GM21381 (cell line): ENCODE data around the gene TAS1R2.
"Not testable (repeated sequence)": the region's sequence is repeated elsewhere in the genome, so short reads cannot be mapped to it uniquely, and the experiment has no call there.

Experiments used
- ATAC-seq: cut with Tn5 transposase; IDR thresholded peaks from one replicate; pipeline ENCODE4 v1.9.1; 2021; ENCODE audit warnings: mild to moderate bottlenecking, moderate library complexity; ENCODE audit not compliant: unreplicated experiment

Gene TAS1R2

DNA sequence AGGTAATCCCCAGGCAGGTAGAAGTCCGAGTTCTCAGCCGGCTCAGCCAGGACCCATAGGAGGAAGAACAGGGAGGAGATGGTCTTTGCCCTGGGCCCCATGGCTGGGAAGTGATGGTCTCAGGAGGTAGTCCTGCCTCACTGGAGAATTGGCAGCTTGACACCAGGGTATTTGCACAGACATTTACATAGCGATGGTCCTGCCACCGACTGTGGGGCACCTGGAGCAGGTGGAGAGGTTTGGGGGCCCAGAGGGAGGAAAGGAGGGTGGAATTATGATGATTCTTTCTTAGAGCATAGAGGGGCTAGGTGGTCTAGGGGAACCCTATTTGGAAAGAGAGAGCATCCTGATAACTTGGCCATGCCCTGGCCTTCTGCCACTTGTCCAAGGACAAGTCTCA, at the start of gene TAS1R2:
TAS1R2 (minus strand) TSS at position 101 of the 400 bp plus-strand sequence; CDS start at position 101, 0 bp downstream.
- ATAC-seq = no peak

DNA sequence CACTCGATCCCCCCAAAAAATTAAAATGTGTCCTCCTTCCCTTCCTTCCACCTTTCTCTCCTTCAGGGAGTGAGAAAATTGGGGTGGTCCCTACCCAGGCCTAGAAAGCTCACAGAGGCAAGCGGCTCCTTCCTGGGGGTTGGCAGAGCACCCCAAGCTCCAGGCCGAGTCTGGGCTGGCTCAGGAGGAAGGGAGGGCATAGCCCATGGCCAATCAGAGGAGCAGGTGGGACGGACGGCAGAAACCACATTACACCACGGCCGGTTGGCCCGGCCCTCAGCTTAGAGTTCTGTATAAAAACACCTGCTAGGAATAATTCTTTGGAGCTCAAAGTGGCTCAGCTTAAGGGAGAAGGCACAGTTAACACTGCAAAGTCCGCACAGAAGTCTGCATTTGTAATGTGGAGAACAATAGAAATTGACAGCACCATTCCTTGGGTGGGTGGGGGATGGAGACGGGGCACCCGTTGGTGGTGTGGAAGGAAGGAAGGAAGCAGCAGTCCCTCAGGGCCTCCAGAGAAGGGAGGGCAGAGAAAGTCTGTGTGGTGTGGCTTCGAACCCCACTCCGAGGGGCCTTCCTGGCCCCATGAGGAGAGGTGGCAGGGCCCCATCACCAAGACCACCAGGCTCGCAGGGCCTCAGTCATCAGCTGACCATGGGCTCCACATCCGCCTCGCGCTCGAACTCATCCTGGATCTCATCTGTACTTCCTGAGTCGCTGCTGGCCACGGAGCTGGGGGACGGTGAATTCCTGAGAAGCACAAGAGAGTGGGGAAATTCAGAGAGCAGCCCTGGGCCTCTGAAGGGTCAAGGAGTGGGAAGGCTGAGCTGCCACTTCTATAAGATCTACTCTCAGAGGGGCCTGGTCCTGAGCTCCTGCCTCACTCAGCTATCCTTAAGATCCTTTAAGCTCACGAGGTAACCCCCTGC, 48.7 kb upstream of the TAS1R2 start:
- no peak for ATAC-seq

DNA sequence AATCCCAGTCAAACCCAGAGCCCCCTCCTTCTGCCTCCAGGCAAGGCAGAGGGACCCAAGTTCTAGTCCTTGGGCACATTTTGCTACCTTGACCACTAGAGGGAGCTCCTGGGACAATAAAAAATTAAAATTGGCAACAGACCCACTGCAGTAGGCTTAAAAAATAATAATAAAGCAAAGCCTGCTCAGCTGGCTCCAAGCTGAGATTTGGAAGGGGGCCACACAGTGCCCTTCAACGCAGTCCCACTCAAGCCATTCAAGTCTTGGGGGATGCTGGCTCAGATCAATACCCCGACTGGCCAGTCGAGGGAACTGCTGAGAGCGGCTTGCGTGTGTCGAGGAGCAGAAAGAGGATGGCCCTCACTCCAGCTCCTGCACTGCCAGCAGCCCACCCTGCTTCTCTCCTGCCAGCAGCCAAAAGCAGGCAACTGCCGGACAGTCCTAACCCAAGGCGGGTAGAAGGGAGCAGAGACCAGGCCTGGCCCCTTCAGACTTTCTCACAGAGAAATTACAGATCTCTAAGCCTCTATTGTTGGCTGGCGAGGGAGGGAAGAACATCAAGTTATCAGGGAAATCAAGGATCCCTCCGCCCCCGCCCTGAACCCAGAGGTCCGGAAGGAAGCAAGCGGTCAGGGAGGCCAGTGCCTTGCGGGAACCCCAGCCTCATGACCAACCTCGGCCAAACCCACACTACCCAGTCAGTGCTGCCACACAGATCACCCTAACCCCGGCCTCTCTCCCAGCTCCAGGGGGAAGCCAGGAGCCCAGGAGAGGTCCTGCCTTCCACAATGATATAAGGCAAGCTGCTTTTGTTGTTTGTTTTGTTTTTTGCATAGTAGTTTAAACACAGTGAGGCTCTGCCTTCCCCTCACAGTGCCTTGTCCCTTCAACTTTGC, 47.8 kb upstream of the TAS1R2 start:
- ATAC-seq = no peak

DNA sequence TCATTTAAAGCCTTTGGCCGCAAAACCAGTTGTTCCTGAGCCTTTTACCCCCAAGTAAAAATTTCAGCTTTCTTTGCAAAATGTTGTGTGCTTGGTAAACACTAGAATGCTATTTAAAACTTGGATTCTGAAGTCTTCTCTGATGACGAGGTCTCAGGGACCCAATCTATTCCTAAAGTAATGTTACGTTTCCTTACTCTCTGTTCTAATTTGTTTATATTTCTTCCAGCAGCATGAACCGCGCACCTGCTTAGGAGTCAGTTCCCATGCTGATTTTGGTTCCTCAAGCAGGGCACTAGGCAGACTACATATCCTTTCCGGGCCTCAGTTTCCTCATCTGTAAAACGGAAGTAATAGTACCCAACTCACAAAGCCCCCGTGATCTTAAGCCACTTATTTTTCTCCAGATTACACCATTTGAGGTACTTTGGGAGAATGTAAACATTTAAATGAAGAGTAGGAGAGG, 43.9 kb upstream of the TAS1R2 start:
- ATAC-seq = no peak

DNA sequence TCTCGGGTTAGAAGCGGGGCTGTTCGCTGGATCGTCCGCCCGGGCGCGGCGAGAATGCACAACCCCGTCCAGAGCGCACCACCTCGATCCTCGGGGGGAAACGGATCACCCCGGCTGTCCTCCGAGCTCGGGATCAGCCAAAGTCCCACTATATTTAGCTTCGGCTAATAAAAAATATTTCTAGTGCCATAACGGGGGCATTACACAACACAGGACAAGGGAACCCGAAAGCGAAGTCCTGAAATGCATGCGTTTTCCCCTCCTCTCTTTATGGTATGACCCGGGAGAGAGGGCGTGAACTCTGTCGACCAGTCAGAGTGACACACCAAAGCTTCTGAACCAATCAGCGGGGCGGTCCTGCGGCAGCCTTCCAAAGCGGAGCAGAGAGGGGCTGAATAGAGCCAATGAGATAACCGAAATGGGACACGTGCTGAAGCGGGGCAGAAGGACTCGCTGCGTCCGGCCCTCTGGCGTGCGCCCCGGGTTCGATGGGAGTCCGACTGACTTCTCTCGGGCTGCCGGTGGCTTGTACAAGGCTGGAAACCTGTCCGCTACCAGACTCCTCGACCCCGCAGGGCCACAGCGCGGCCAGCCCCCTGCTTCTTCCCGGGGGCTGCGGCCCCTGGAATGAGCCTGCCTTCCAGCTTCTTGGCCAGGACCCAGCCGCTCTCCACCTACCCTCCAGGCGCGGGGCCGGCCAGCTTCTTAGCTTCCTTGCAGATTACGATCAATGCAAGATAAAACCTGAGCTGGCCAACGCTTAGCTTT, 43.2 kb upstream of the TAS1R2 start, which contains the start of gene ALDH4A1:
ALDH4A1 (minus strand) TSS at position 33 of the 768 bp plus-strand sequence; CDS start at position 1, 32 bp downstream.
- ATAC-seq = peak; percentile 97

DNA sequence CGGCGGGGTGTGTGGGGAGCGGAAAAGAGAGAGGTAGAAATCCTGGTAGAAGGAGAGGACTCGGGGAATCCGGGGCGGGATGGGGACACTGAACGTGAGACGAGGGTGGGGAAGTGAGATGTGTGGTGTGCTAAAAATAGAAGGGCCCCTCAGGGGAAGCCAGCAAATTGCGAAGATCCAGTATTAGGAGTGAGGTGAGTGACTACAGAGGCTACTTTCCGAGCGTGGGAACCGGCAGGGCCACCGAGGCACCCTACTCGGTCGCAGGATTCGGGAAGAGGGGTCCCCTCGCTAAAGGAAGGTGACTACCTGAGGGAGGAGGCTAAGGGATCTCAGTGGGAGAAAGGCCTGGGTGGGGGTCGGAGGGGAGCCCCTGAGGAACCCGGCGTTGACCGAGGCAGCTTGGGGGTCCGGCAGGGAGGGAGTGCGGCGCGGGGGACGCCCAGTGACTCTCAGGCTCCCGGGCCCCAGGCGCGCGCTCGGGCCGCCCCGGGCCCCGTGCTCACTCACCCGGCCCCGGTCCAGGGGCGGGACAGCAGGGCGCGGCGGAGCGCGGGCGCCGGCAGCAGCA, 42.6 kb upstream of the TAS1R2 start:
- ATAC-seq = no peak

DNA sequence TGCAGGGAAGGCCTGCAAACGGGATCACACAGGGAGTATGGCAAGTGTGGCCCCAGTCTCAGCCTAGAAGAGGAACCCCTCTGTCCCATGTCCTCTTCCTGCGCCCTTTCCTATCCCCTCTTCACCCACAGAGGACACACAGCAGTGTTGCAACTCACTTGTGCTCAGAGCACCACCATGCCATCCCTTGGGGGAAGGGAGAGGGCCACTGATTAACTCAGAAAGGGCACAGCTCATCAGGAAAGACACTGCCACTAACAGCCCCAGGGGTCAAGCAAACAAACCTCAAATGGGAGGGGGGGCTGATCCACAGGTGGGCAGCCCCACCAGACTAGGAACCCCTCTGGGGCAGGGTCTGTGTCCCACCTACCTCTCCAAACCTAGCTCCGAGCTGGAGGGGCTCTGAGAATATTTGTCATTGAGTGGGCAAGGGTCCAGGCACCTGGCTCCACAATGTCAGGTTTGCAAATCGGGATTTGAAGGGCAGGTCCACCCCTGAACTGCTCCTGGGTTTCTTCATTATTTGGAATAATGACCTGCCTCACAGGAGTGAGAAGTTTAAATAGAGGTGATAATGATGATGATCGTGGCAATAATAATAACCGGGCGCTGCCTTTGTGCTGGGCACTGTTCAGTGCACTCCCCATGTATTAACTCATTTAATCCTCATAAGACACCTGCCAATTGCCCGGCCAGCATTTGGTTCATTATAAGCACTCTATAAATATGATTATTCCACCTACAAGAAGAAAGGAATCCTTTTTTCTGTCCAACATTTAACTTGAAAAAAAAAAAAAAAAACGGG, 41.9 kb upstream of the TAS1R2 start:
- ATAC-seq = no peak

DNA sequence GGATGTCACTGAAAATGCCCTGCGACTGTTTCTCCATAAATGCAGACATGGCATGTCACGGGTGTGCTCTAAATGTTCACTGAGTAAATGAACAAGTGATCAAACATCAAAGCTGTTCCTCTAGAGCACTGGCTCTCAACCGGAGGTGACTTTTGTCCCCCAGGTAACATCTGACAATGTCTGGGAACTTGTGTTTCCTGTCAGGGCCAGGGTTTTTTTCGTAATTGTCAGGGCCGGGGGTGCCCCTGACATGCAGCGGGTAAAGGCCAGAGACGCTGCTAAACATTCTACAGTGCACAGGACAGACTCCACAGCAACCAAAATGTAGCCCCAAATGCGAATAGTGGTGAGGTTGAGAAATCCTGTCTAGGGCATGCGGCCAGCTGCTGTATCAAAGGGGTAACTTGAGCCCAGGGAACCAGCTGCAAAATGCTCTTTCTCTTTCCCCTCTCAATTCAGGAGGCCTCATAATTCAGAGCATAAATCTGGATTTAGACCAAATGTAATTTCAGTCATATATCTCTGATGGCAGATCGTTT, 40.9 kb upstream of the TAS1R2 start:
- ATAC-seq = no peak

DNA sequence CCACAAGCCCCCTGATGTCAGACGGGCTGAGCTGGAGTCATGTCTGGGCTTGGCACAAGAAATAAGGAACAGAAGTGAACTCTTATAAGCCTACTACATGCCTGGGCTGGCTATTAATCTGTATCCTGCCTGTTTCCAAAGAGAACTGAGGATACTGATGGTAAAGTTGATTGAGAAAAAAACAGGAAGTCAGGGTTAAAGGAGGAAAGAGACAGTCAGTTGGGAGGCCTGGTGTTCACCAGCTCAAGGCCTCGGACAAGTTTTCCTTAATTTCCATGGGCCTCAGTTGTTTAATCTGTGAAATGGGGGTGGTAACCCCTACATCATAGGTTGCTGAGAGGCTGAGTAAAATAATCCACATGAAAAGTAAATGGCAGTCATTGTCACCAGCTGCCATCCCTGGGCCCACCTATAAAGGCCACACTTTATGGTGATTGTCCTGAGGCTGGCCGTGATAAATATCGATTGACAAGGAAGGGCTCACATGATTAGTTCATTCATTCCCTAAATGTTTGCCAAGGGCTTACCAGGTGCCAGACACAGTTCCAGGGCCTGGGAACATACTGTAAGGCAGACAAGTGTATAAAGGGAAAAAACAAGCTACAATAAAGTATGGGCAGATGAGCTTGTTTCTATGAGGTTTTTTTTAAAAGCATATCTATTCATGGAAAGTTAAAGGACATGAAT, 40.0 kb upstream of the TAS1R2 start:
- ATAC-seq = no peak

DNA sequence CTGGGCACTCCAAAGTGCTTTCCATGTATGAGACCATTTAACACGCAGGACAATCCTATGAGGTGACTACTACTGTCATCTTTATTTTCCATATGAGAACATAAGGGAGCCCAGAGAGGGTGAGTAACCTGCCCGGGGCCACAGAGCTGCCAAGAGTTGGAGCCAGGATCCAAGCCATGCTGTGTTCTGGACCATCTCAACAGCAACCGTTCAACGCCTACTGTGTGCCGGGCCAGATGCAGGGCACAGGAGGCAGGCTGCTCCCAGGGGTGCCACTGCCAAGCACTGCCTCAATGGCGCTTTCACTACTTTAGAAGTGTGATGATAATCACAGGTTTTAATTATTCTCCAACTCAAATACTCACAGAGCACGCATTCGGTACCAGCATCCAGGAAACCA, 39.1 kb upstream of the TAS1R2 start:
- no peak for ATAC-seq

DNA sequence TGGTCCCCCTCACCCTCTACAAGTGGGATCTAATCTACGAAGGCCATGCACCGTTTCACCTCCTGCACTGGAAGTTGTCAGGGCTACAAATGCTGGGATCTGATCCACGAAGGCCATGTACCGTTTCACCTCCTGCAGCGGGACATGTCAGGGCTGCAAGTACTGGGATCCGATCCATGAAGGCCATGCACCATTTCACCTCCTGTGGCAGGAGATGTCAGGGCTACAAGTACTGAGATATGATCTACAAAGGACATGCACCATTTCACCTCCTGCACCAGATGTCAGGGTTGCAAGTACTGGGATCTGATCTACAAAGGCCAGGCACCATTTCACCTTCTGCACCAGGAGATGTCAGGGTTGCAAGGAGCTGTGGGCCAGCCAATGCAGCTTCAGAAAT, 35.9 kb upstream of the TAS1R2 start:
- no peak for ATAC-seq

DNA sequence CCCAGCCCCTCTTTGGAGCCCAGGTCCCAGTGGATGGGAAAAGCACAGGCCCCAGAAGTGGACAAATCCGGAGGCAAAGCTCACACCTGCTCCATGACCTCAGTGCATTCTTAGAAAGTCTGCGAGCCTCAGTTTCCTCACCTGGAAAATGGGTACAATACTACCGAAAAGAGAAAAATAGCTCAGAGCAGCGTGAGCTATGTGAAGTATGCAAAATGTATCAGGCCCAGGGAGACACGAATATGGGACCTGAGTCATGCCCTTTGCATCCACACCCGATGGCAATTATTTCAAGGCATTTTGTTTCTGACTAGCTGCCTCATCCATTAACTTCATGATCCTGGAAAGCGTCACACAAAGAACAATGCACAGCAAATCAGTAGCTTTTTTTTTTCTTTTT, 33.7 kb upstream of the TAS1R2 start:
- ATAC-seq = no peak

DNA sequence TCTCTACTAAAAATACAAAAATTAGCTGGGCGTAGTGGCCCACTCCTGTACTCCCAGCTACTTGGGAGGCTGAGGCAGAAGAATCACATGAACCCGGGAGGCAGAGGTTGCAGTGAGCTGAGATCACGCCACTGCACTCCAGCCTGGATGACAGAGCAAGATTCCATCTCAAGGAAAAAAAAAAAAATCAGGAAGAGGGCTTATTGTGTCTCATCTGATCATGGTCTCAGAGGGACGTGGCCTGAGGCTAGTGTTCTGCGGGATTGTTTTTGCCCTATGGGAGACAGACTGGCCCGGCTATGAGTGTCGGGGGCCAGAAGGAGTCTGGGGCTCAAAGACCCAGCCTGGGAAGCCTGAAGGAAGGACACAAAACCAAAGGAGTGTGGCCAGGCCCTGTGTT, 32.4 kb upstream of the TAS1R2 start:
- ATAC-seq = not testable (repeated sequence)

DNA sequence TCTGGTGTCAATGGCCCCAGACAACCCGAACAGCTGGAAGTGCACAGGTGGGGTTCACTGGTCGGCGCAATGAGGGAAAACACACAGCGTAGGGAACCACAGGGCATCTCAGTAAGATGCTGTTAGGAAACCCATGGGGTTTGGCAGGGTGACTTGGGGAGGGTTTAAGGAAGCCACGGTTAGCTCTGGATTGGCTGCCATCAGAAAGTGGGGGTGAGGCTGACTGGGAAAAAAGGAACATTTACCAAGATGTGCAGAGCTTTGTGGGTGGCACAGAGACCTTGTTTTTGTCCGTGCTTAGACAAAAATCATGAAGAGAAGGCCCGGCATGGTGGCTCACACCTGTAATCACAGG, 31.9 kb upstream of the TAS1R2 start:
- ATAC-seq = no peak

DNA sequence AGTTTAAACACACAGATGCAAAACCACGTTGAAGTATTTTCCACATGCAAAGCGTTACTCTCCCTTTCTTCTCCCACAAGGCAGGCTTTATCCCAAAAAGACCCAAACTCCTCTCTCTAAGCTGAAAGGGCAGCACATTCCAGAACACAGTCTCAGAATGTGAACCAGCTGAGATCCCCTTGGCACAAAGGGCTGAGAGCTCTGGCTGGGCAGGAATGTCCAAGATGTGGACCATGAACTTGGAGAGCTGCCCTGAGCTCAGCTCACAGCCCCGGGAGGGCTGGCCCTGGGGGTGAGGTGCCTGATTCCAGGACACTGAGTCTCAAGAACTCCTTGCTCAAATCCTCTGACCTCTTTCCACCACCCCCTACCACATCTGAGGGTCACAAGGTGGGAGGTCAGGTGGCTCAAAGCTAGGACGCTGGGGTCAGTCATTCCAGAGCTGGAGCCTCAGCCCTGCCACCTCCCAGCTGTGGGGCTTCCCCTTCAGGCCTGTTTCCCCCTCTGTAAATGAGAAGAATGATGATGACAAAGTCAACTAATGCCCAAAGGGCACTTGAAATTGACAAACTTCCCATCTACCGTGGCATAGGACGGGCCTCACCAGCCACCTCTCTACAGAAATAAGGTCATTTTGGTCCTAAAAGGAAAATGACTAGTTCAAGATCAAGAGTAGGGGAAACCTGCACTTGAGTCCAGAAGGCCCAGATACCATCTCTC, 31.4 kb upstream of the TAS1R2 start:
- no peak for ATAC-seq

DNA sequence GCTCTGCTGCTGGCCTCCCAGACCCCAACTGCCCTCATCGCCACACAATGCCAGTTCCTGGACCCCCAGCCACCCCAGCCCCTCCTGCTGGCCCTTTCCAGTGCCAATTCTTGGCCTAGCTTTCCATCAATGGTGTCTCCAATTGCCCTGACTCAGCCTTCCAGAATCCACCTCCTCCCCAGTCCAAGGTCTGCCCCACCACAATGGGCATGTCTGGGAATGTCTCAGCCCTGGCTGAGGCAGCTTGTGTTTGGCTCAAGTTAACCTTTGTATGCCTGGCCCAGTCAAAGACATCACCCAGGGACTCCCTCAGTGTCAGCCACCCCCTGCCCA, 26.5 kb upstream of the TAS1R2 start:
- no peak for ATAC-seq

DNA sequence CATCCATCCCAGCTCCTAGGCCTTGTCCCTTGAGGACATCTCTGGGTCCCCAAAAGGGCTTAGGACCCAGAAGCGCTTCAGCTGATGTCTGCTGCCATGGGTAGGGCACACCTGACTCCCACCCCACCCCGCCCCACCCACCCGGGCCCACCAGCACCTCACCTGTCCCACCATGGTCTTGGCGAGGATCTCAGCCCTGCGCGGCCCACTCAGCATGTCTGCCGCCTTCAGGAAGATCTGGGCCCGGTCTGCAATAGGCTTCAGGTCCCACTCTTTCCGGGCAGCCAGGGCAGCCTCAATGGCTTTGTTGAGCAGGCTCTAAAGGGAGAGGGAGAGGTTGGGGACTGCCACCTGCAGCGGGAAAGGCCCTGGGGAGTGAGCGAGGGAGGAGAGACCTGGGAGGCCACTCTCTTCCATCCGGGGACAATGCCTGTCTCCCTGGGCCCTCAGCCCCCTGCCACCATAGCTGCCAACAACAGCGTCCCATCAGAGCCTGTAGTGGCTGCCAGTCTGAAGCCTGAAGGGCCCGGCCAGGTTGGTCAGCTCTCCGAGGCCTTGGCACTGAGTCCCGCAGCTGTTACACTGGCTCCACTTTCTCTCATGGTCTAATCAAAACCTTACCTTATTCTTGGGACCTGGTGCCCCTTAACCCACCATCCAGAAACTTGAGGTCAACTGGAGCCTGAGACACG, 26.0 kb upstream of the TAS1R2 start:
- ATAC-seq = no peak

DNA sequence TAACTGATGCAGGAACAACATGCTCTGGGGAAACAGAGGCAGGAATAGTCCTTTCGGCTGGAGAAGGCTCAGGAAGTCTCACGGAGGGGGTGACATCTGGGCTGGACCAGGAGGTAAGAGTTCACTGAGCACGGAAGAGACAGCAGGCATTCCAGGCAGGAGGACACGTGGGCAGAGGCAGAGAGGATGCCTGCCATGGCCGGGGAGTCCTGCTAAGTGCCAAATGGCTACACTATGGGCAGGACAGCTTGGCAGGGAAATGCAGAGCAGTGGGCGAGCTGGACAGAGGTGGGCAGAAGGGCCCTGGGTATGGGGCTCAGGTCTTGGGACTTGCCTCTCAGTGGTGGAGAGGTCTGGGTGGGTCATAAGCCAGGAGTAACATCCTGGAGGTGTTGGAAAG, 25.3 kb upstream of the TAS1R2 start:
- ATAC-seq = no peak
